Keratinocyte (primary cell): Measurements from ENCODE around the gene NPIPB4.
"Not testable (repeated sequence)": the region's sequence is repeated elsewhere in the genome, so short reads cannot be mapped to it uniquely, and the experiment has no call there.

Source experiments
- CTCF ChIP-seq, 3 experiments: IDR thresholded peaks in 1 of 3; conservative IDR thresholded peaks in 1 of 3; optimal IDR thresholded peaks in 1 of 3; 2 replicates in 2 of 3; 3 replicates in 1 of 3; pipeline versions ENCODE3 to v1.5.1; 2011; ENCODE audit warnings: low read length in 3 of 3, mild to moderate bottlenecking in 3 of 3, moderate library complexity in 2 of 3, control low read depth in 1 of 3, inconsistent platforms in 1 of 3; ENCODE audit not compliant: insufficient read depth in 2 of 3; ENCODE audit errors: extremely low read depth in 1 of 3
- EZH2 ChIP-seq: IDR thresholded peaks from one replicate; pipeline ENCODE4 v1.6.1; 2012; ENCODE audit warnings: inconsistent platforms, mild to moderate bottlenecking, low read length, moderate library complexity

GRCh38 chr16:21790506-21790905, 67.0 kb downstream of the NPIPB4 start:
- TF ChIP-seq CTCF (optimal IDR thresholded peaks at IDR 0.05 in 1 of 3, IDR thresholded peaks at IDR 0.05 in 1 of 3, conservative IDR thresholded peaks at IDR 0.05 in 1 of 3; ENCODE audit: extremely low read depth in 1 of 3, insufficient read depth in 2 of 3, low read length in 3 of 3); EZH2: not testable (repeated sequence)
